Measurements from ENCODE around the gene ETNK2. TPM values are rescaled to one million over a fixed set of nuclear protein-coding genes. Genes with fewer than 3 reads are reported as not detected.

The ETNK2 gene
- total and polyA plus RNA-seq, 2 experiments from 2014 or later = 7.6 to 26.2 TPM

DNA sequence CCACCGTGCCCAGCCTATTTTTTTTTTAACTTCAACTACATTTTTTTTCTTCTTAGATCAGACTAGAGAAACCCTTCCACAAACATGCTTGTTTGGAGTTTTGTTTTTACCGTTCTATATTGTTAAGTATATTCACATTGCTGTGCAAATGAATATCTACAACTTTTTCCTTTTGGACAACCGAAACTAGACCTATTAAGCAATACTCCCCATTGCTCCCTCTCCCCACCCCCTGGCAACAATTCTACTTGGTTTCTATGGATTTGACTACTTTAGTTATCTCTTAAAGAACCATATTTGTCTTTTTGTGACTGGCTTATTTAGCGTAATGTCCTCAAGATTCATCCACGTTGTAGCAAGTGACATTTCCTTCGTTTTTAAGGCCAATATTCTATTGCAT, 19.1 kb downstream of the ETNK2 start:
- H3K36me3 Mint-ChIP-seq (ENCODE audit: low read depth) = peaks cover 20% of the 10 kb centered on the region
- no peaks in the 10 kb centered on the region for H3K9me3 Mint-ChIP-seq

More for the DNA sequence above, 19.1 kb downstream of the ETNK2 start:
- H3K27ac ChIP-seq (ENCODE audit: low read depth) = no peak overlapping the region
- H3K4me3 Mint-ChIP-seq = no peak overlapping the region
- no peak for ATAC-seq
- peaks cover 17% of the 10 kb centered on the region for H3K27me3 Mint-ChIP-seq (ENCODE audit: insufficient read depth, low read depth, poor library complexity)
- no peaks in the 10 kb centered on the region for H3K27me3 ChIP-seq (ENCODE audit: insufficient read depth)
- H3K4me3 ChIP-seq = no peak overlapping the region
- H3F3A ChIP-seq (replicated peaks; ENCODE audit: low read depth) = 0 out of 2 replicates have a peak, but pooled peaks cover 9% of the 10 kb centered on the region
- H3K79me2 ChIP-seq (replicated peaks; ENCODE audit: insufficient read depth) = no peaks in the 10 kb centered on the region
- no peaks in the 10 kb centered on the region for H3K9me2 ChIP-seq (ENCODE audit: insufficient read depth)
- H3K4me2 ChIP-seq = no peak overlapping the region
- peaks cover 22% of the 10 kb centered on the region for H3K4me1 ChIP-seq (ENCODE audit: insufficient read depth)
- DNase-seq (ENCODE audit: low spot score) = no peak
- H3K36me3 ChIP-seq (ENCODE audit: insufficient read depth) = peaks cover 6% of the 10 kb centered on the region; the same call in 1 of the 2 replicates
- H3K4me1 Mint-ChIP-seq = peaks cover 31% of the 10 kb centered on the region
- no peak overlapping the region for H2AFZ ChIP-seq
- H4K20me1 ChIP-seq (replicated peaks; ENCODE audit: insufficient read depth) = peaks cover 4% of the 10 kb centered on the region; the same call in 1 of the 2 replicates
- no peak for TF ChIP-seq ZNF331 (CRISPR knock-in tag; IDR thresholded peaks at IDR 0.05; ENCODE audit: low read depth)
- no peak for TF ChIP-seq POLR2AphosphoS5 (IDR thresholded peaks at IDR 0.05; ENCODE audit: low read depth)
- no peak for TF ChIP-seq NANOG (IDR thresholded peaks at IDR 0.05; ENCODE audit: borderline replicate concordance)
- TF ChIP-seq, protein P1, sequence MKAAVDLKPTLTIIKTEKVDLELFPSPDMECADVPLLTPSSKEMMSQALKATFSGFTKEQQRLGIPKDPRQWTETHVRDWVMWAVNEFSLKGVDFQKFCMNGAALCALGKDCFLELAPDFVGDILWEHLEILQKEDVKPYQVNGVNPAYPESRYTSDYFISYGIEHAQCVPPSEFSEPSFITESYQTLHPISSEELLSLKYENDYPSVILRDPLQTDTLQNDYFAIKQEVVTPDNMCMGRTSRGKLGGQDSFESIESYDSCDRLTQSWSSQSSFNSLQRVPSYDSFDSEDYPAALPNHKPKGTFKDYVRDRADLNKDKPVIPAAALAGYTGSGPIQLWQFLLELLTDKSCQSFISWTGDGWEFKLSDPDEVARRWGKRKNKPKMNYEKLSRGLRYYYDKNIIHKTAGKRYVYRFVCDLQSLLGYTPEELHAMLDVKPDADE (IDR thresholded peaks at IDR 0.05) = no peak
- TF ChIP-seq, protein P2, sequence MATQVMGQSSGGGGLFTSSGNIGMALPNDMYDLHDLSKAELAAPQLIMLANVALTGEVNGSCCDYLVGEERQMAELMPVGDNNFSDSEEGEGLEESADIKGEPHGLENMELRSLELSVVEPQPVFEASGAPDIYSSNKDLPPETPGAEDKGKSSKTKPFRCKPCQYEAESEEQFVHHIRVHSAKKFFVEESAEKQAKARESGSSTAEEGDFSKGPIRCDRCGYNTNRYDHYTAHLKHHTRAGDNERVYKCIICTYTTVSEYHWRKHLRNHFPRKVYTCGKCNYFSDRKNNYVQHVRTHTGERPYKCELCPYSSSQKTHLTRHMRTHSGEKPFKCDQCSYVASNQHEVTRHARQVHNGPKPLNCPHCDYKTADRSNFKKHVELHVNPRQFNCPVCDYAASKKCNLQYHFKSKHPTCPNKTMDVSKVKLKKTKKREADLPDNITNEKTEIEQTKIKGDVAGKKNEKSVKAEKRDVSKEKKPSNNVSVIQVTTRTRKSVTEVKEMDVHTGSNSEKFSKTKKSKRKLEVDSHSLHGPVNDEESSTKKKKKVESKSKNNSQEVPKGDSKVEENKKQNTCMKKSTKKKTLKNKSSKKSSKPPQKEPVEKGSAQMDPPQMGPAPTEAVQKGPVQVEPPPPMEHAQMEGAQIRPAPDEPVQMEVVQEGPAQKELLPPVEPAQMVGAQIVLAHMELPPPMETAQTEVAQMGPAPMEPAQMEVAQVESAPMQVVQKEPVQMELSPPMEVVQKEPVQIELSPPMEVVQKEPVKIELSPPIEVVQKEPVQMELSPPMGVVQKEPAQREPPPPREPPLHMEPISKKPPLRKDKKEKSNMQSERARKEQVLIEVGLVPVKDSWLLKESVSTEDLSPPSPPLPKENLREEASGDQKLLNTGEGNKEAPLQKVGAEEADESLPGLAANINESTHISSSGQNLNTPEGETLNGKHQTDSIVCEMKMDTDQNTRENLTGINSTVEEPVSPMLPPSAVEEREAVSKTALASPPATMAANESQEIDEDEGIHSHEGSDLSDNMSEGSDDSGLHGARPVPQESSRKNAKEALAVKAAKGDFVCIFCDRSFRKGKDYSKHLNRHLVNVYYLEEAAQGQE (IDR thresholded peaks at IDR 0.05; ENCODE audit: unreplicated experiment) = no peak
- no peak for TF ChIP-seq JUNB (IDR thresholded peaks at IDR 0.05; ENCODE audit: unreplicated experiment)
- TF ChIP-seq, protein P3, sequence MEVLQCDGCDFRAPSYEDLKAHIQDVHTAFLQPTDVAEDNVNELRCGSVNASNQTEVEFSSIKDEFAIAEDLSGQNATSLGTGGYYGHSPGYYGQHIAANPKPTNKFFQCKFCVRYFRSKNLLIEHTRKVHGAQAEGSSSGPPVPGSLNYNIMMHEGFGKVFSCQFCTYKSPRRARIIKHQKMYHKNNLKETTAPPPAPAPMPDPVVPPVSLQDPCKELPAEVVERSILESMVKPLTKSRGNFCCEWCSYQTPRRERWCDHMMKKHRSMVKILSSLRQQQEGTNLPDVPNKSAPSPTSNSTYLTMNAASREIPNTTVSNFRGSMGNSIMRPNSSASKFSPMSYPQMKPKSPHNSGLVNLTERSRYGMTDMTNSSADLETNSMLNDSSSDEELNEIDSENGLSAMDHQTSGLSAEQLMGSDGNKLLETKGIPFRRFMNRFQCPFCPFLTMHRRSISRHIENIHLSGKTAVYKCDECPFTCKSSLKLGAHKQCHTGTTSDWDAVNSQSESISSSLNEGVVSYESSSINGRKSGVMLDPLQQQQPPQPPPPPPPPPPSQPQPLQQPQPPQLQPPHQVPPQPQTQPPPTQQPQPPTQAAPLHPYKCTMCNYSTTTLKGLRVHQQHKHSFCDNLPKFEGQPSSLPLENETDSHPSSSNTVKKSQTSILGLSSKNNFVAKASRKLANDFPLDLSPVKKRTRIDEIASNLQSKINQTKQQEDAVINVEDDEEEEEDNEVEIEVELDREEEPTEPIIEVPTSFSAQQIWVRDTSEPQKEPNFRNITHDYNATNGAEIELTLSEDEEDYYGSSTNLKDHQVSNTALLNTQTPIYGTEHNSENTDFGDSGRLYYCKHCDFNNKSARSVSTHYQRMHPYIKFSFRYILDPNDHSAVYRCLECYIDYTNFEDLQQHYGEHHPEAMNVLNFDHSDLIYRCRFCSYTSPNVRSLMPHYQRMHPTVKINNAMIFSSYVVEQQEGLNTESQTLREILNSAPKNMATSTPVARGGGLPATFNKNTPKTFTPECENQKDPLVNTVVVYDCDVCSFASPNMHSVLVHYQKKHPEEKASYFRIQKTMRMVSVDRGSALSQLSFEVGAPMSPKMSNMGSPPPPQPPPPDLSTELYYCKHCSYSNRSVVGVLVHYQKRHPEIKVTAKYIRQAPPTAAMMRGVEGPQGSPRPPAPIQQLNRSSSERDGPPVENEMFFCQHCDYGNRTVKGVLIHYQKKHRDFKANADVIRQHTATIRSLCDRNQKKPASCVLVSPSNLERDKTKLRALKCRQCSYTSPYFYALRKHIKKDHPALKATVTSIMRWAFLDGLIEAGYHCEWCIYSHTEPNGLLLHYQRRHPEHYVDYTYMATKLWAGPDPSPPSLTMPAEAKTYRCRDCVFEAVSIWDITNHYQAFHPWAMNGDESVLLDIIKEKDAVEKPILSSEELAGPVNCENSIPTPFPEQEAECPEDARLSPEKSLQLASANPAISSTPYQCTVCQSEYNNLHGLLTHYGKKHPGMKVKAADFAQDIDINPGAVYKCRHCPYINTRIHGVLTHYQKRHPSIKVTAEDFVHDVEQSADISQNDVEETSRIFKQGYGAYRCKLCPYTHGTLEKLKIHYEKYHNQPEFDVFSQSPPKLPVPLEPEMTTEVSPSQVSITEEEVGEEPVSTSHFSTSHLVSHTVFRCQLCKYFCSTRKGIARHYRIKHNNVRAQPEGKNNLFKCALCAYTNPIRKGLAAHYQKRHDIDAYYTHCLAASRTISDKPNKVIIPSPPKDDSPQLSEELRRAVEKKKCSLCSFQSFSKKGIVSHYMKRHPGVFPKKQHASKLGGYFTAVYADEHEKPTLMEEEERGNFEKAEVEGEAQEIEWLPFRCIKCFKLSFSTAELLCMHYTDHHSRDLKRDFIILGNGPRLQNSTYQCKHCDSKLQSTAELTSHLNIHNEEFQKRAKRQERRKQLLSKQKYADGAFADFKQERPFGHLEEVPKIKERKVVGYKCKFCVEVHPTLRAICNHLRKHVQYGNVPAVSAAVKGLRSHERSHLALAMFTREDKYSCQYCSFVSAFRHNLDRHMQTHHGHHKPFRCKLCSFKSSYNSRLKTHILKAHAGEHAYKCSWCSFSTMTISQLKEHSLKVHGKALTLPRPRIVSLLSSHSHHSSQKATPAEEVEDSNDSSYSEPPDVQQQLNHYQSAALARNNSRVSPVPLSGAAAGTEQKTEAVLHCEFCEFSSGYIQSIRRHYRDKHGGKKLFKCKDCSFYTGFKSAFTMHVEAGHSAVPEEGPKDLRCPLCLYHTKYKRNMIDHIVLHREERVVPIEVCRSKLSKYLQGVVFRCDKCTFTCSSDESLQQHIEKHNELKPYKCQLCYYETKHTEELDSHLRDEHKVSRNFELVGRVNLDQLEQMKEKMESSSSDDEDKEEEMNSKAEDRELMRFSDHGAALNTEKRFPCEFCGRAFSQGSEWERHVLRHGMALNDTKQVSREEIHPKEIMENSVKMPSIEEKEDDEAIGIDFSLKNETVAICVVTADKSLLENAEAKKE (CRISPR knock-in tag; IDR thresholded peaks at IDR 0.05) = no peak
- no peak for TF ChIP-seq STAT1 (IDR thresholded peaks at IDR 0.05; ENCODE audit: unreplicated experiment)
- TF ChIP-seq ZNF114 (CRISPR knock-in tag; IDR thresholded peaks at IDR 0.05) = no peak
- no peak for TF ChIP-seq EZH2phosphoT487 (IDR thresholded peaks at IDR 0.05; ENCODE audit: unreplicated experiment)
- TF ChIP-seq, protein P4, sequence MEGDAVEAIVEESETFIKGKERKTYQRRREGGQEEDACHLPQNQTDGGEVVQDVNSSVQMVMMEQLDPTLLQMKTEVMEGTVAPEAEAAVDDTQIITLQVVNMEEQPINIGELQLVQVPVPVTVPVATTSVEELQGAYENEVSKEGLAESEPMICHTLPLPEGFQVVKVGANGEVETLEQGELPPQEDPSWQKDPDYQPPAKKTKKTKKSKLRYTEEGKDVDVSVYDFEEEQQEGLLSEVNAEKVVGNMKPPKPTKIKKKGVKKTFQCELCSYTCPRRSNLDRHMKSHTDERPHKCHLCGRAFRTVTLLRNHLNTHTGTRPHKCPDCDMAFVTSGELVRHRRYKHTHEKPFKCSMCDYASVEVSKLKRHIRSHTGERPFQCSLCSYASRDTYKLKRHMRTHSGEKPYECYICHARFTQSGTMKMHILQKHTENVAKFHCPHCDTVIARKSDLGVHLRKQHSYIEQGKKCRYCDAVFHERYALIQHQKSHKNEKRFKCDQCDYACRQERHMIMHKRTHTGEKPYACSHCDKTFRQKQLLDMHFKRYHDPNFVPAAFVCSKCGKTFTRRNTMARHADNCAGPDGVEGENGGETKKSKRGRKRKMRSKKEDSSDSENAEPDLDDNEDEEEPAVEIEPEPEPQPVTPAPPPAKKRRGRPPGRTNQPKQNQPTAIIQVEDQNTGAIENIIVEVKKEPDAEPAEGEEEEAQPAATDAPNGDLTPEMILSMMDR (conservative IDR thresholded peaks at IDR 0.05; ENCODE audit: low read depth in 2 of 2) = no peak
- TF ChIP-seq EZH2 (IDR thresholded peaks at IDR 0.05; ENCODE audit: low read depth, unreplicated experiment) = no peak
- no peak for TF ChIP-seq CREB1 (CRISPR knock-in tag; IDR thresholded peaks at IDR 0.05; ENCODE audit: low read depth)
- H3K27ac Mint-ChIP-seq = no peak overlapping the region
